GM19328 (cell line): Measurements from ENCODE around the gene RAB30.
A peak's percentile ranks its signal among the peaks of the same experiment; 100 is the strongest.
"Not testable (repeated sequence)": the region's sequence is repeated elsewhere in the genome, so short reads cannot be mapped to it uniquely, and the experiment has no call there.

Experiments used
- ATAC-seq: cut with Tn5 transposase; IDR thresholded peaks from one replicate; pipeline ENCODE4 v1.9.1; 2021; ENCODE audit warnings: mild to moderate bottlenecking, moderate library complexity; ENCODE audit not compliant: unreplicated experiment

The RAB30 gene

DNA sequence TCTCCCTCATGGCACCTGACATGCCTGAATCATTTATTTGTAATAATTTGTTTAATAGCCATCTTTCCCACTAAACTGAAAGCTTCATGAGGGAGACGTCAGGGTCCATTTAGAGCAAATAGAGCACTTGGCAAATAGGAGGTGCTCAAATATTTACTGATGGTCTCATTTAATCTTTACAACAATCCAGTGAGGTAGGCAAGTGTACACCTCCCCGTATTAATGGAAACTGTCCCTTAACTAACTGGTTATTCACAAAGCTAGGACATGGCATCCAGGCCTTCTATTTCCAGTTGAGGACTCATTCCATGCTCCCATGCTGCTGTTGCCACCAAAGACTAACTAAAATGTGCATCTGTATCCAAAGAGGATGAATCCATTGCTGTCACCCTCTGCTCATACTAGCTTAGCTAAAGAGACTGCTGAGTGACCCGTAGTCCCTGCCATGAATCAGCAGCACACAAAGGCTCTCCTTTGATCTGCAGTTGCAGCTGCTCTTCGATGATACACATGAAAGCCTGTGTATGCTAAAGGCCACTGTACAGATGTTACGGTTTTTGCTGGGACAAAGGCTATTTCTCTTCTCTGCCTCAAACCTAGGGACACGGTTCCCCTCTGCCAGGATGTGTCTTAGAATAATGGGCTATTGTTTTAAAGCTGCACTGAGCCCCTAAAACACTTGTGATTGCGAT, 82.6 kb downstream of the RAB30 start:
- ATAC-seq = no peak

- no peak for ATAC-seq
Observed at GRCh38 chr11:82987997-82988396, 83.7 kb downstream of the RAB30 start.

DNA sequence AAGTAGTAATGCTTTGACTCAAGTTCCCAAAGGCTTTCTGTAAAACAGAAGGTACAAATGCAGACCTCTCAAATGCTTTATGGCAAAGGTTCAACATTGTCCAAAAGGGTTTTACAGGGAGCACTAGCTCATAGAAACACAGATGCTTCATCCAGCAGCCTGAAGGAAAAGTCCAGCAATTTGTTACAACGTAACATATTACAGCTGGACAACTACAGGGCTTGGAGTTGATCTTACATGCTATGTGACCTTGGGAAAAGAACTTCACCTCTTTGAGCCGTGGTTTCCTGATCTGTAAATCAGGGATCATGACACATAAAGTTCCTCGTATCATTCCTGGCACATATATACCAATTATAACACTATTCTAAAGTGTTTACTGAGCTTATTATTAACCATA, 85.3 kb downstream of the RAB30 start:
- ATAC-seq = no peak

DNA sequence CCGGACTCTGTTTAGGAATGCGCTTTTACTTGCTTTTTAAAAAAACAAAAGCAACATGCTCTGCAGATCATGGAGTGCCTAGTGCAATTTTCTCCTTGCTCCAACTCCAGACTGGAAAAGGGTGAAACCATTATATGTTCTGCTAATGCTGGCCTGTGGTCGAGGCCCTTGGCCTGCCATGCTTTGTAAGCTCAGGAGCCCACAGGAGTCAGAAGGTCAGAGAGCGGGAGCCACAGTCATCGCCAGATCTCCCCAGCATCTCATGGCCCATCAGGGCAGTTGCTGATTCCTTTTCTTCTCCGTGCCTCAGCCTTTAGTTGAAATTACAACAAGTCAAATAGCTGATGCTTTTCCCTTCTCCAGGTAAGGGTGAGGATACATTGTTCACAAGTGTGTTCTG, 89.8 kb downstream of the RAB30 start:
- no peak for ATAC-seq

GRCh38 chr11:82980947-82981346, 90.8 kb downstream of the RAB30 start:
- ATAC-seq = no peak

DNA sequence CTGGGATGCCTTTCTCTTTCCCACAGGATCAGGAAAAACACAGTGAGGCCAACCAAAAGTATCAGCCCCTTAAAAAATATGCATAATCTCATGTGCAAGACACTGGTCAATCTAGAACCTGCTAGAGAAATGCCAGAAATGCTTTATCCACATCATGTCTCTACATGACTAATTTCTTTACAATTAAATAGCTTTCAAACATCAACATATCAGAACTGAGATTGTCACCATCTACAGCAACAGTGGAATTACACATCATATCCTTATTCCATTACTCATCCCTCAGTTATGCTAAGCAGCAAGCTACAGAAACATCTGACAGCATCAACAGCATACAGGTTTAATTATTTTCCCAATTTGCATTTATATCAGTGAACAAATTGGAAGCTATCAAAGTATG, 91.4 kb downstream of the RAB30 start:
- no peak for ATAC-seq

- no peak for ATAC-seq
Observed at GRCh38 chr11:82979824-82980223, 91.9 kb downstream of the RAB30 start.

DNA sequence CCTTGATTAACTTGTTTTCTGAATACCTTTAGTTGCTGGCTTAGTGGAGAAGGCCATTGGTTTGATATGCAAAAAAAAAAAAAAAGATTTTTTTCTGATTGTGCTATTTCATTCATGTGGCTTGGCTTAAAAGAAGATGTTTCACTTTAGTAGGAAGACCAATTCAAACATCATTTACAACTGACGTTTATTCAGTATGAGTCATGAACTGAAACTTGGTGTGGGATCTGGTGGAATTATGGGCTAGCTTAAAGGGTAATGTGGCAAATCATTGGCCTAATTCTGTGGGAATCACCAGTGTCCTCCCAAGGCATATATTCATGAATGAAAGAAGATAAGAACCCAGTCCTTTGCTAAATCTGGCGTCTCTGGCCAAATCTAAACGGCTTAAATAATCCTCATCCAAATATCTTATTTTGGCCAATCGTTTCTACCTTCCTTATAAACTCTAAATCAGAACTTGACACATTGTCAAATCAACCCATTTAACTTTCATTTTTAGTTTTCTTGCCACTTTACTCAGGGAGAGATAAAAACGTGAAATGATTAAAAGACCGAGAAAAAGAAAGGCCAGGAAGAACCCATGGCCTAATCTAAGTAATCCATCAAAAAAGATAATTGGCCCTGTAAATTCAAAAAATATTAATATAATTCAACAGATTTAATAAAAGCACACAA, 93.1 kb downstream of the RAB30 start:
- ATAC-seq = peak; percentile 42

- no peak for ATAC-seq
Observed at GRCh38 chr11:82976786-82977185, 94.9 kb downstream of the RAB30 start.

GRCh38 chr11:82975882-82976281, 95.8 kb downstream of the RAB30 start:
- no peak for ATAC-seq

DNA sequence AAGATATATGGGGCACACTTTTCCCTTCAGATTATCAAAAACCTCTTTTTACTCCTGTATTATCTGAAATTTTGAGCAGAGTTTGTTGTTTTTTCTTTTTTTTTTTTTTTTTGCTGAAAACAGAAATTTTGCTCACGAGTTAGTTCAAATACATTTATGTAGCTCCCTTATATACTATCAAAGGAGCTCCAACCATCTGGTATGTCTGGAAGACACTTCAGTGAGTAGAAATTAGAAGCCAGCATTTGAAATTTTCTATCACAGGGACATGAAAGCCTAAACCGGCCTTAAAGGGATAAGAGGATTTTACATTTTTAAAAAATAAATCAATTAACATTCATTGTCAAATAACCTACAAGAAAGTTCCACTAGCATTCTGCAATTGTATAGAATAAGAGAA, 96.8 kb downstream of the RAB30 start:
- no peak for ATAC-seq

GRCh38 chr11:82974135-82974534, 97.6 kb downstream of the RAB30 start:
- no peak for ATAC-seq

DNA sequence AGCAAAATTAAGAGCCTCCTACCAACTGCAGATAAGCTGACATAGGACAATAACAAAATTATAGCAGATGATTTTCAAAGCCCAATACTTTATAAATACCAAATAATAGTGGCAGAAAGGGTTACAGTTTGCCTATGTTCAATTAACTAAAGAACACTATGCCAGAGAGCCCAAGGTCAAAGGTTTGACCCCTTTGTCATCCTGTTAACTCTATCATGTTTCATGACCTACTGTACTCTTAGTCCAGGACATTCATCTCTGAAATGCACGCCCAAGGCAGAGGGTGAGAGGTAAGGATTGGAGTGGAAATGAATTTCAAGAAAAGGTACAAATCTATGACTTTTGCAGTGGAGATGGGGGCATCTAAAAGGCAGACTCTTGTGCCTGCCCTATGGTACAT, 99.6 kb downstream of the RAB30 start:
- no peak for ATAC-seq

DNA sequence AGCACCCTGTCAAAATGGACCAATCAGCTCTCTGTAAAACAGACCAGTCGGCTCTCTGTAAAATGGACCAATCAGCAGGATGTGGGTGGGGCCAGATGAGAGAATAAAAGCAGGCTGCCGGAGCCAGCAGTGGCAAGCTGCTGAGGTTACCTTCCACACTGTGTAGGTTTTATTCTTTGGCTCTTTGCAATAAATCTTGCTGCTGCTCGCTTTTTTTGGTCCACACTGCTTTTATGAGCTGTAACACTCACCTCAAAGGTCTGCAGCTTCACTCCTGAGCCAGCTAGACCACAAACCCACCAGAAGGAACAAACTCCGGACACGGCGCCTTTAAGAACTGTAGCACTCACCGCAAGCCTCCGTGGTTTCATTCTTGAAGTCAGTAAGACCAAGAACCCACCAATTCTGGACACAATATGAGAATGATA, 100.2 kb downstream of the RAB30 start:
- ATAC-seq = peak; percentile 41

- ATAC-seq = not testable (repeated sequence)
Observed at GRCh38 chr11:82970507-82971083, 101.1 kb downstream of the RAB30 start.

GRCh38 chr11:82969811-82970210, 101.9 kb downstream of the RAB30 start:
- ATAC-seq = peak; percentile 87

DNA sequence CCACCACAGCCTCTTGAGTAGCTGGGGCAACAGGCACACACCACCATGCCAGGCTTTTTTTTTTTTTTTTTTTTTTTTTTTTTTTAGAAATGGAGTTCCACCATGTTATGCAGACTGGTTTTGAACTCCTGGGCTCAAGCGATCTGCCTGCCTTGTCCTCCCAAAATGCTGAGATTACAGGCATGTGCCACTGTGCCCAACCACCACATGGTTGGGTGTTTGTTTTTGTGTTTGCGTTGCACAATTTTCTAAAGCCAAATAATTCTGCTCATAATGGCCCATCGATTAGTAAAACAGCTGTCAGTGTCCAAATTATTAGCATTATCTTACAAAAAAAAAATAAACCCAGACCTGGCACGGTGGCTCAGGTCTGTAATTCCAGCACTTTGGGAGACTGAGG, 104.3 kb downstream of the RAB30 start:
- ATAC-seq = no peak

DNA sequence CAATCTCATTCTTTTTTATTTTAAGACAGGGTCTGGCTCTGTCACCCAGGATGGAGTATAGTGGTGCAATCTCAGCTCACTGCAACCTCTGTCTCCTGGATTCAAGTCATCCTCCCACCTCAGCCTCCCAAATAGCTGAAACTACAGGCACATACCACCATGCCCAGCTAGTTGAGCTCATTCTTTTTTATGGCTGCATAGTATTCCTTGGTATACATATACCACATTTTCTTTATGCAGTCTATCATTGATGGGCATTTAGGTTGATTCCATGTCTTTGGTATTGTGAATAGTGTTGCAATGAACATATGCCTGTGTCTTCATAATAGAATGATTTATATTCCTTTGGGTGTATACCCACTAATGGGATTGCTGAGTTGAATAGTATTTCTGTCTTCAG, 109.7 kb downstream of the RAB30 start:
- not testable (repeated sequence) for ATAC-seq

GRCh38 chr11:82960779-82961143, 110.9 kb downstream of the RAB30 start:
- no peak for ATAC-seq

DNA sequence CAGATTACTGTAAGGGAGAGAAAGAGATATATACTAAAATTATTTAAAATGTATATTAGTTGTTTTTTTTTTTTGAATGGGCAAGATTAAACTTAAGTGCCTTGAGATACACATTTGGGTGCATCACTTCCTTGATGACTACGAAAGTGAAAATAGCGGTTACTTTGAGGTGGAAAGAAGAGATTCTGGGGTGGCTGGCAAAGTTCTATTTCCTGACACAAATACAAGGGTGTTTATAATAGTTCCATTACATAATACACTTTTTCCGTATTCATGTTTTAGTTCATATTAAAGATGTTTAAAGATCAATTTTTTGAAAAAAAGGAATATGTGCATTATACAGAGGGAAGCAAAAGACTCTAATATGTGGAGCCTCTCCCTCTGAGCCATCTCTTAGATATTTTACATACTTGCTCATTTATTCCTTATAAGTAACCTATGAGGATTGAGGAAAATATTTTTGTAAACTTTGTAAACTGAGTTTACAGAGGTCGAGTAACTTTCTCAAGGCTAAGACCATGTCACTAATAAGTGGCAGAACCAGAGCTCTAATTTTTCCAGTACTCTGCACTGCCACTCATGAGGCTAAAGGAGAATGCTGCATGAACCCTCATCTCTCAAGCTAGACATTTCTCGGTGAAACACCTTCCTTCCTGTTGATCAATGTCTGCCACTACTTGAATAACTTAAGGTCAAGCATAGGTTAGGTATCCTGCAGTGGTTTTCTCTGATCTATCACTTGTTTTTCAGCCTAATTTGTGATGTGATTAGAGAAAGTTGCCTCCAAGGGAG, 111.5 kb downstream of the RAB30 start:
- ATAC-seq = peak; percentile 90

- not testable (repeated sequence) for ATAC-seq
Observed at GRCh38 chr11:82955736-82956453, 115.8 kb downstream of the RAB30 start.
